ENCODE results near the gene PCAT7. TPM values are rescaled to one million over a fixed set of nuclear protein-coding genes. Genes with fewer than 3 reads are reported as not detected.

The PCAT7 gene
- total RNA-seq, 1 donor = under 0.01 TPM

DNA sequence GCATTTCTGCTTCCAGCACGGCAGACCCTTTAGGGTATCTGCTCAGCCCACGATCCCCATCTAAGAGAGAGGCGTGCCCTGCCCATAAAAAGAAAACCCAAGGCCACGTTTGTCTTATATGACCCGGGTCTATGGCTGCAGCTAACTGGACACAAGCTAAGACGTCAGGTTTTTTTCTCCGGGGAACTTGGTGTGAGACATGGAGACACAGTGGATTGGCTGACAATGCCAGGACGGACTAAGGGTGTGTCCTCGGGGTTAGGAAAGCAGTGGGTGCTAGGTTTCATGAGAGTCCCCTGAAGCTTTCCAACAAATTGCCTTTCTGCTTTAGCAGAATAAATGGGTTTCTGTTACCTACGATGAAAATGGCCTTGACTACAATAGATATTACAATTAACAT, 45.8 kb downstream of the PCAT7 start:
- DNase-seq (ENCODE audit: low read depth in 2 of 3, low spot score in 2 of 3) = no peak

DNA sequence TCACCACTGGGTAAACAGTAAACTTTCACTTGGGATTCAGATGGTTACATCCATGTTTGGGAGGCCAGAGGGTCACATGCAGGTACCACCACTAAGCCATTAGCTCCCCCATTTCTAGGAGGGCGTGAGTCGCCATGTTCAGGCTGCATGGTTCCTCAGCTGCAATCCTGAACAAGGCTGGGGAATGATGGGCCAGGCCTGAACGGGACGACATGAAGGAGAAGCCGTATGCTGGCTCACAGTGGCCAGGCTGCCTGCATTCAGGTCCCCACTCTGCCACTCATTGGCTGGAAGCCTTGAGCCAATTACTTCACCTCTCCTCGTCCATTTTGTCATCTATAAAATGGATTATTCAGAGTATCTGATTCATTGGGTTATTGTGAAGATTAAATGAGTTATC, 47.8 kb downstream of the PCAT7 start:
- DNase-seq (ENCODE audit: low read depth in 2 of 3, low spot score in 2 of 3) = no peak

DNA sequence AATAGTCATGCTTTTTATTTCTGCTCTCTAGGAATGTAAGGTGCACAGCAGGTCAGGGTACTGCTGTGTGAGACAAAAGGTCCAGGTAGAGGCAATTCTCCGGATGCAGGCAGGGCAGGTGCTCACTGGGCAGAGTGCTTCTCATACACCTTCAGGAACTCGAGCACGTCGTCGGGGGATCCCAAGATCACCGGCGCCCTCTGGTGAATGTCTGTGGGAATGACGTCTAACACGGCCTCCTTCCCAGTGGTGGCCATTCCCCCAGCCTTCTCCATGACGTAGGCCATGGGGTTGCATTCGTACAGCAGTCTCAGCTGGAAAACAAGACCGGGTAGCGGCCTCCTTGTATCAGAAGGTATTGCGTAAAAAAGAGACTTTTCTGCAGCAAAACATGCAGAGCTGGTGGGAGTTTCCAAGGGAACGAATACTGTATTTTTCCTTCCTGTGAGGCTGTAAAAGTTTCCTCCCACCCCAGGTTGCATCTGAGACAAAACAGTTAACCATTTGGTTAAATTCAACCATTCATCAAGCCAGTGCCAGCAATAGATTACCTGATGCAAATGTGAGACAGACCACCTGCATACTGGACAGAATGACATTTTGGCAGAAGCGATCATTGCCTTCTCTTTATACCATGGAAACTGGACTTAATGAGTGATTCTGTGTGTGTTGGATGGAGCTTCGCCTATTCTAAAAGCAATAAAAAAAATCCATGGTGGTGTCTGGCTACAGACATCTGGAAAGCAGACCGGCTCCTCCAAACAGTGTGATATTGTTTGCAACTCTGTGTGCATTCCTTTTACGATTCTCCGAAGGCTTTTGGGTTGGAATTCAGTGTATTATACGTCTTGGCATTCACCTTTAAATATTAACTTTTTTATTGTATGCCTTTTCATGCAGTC, 48.6 kb downstream of the PCAT7 start:
- peak; percentile 14 to 75 (median 60) for DNase-seq (ENCODE audit: low read depth in 2 of 3, low spot score in 2 of 3)

DNA sequence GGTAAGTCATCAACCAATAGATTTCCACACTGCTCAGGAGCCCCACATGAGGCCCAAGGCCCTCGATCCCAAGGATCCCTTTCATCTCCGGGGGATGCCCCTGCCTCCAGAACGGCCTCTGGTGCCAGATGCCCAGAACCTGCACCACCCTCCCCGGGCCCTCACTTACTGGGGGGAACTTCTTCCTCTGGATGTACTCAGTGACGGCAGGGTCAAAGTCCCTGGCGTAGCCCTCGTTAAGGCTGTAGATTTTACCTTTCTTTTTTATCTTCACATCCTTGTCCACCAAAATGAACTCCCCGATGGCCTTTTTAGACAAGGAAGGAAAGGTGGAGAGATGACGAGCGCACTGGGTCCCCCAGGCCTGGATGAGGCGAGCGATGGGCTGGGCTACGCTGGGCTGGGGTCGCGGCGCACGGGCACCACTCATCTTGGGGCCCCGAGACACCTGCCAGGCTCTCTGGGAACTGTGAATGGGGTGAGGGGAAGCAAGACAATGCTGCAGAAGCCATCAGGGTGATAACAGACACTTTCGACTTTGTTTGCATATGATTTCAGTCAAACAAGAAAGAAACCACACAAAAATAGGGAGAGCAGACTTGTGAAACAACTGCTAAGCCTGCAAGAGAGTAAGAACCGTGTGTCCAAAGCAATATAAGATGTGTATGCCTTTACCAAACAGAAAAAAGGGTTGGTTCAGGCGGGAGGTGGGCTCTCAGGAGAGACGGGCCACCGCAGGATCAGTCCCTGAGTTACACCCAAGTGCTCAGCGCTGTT, 52.0 kb downstream of the PCAT7 start:
- DNase-seq (ENCODE audit: low read depth in 2 of 3, low spot score in 2 of 3) = no peak

DNA sequence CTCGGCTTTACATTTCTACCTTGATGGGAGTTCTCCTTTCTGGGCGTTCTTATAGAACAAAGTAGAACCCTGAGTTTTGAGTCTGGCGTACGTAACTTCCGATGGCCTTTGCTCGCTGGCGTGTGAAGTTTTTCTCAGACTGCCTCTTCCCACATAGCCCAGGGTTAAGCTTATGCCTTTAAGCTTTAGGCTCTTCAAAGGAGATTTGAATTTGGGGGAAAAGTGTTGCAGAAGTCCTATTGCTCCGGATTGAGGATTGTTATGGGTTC, 52.5 kb downstream of the PCAT7 start:
- DNase-seq (ENCODE audit: low read depth in 2 of 3, low spot score in 2 of 3) = no peak

DNA sequence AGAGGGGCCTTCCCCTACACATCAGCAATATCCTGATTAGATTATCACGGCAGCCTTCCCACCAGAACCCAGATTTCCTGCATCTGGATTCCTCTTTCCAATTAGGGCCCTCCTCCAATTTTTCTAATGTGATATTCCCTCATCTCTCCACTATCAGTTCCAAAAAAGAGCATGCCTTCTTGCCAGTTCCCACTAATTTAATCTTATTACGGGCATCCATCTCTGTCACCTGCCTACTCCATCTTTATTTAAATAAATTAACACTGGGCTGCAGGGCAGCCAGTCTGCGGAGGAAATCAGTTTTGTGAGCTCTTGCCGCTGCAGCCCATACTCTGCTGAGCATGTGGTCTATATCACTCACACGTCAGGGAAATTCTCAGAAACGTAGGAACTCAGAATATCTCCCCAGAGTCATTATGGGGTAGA, 55.3 kb downstream of the PCAT7 start:
- DNase-seq (ENCODE audit: low read depth in 2 of 3, low spot score in 2 of 3) = no peak

DNA sequence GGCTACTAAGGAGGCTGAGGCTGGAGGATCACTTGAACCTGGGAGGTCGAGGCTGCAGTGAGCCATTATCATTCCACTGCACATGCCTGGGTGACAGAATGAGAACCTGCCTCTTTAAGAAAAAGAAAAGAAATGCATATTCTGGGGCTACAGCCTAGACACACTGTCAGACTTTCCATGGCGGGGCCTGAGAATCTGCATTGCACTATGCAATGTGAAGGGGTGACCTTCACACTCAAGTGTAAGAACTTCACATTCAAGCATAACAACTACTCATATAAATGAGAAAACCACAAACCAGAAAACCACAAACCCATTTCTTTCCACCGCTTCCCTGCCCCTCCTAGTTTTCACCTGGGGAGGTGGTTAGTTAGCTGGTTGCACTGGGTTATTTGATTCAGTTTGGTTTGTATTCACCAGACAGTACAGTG, 56.8 kb downstream of the PCAT7 start:
- no peak for DNase-seq (ENCODE audit: low read depth in 2 of 3, low spot score in 2 of 3)

DNA sequence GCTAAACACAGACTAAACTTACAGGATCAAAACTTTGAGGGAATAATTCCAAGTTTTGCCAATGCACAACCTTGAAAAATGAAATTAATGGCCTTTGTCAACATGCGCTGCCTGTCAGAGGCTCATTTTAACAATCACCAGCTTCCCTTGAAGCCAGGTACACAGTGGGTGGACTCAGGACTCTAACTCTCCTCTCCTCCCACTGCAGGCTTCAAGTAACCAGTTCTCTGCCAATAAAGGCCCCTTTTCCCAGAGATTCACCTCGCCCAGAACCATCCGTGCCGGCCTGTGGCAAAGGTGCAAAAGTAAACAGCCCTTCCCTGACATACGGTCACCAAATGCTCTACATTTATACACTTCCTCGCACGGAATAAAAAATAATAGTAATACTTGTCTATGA, 57.2 kb downstream of the PCAT7 start:
- DNase-seq (ENCODE audit: low read depth in 2 of 3, low spot score in 2 of 3) = no peak

DNA sequence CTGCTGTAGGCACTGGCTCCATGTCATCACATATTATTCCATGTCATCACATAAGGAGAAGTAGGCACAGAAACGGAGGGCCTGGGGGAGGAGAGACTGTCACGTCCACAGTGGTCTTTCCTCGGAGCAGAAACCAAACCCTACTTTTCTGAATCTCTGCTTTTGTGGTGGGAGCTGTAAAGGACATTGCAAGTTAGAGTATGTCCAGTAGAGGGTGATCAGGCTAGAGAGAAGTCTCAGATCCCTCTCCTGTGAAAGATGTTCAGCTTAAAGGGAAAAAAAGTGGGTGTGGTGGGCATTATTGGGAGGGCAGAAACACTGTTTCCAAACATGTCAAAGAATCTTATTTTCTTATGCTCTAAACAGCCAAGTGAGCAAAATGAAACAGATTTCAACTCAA, 58.1 kb downstream of the PCAT7 start:
- no peak for DNase-seq (ENCODE audit: low read depth in 2 of 3, low spot score in 2 of 3)

DNA sequence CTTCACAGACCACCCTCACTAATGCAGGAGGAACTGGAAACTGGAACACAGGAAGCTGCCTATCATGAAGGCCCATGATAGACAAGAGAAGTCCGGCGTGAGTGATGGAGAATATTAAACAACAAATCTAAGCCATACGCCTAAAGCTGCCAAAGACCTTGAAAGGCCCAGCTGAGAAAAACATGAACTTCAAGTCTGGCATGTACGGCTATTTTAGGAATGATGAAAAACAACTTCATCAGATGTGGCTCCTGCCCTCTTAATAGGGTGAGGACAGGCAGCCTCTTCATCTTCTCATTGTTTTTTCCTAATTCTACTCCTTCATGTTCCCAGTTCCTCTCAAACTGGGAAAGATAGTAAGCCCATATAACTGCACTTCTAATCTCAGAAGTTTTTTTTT, 64.1 kb downstream of the PCAT7 start:
- no peak for DNase-seq (ENCODE audit: low read depth in 2 of 3, low spot score in 2 of 3)

Small RNAs within 50 kb of the gene (small RNA-seq; reads per million reads assigned to genes)
- gene RNU6-669P = not detected

Other genes with a start within 250 kb of the PCAT7 start
- not detected for gene NUTM2F, start 226.4 kb upstream of the PCAT7 start, total RNA-seq
- not detected for gene FBP2, start 38.7 kb downstream of the PCAT7 start, total RNA-seq
- gene FBP1, start 84.4 kb downstream of the PCAT7 start, total RNA-seq = 0.54 TPM
- 20.7 TPM for gene AOPEP, start 171.6 kb downstream of the PCAT7 start, total RNA-seq

Data from hematopoietic multipotent progenitor cell (in vitro differentiated cells).